ENCODE measurements around the gene UGT2A1. TPM values are rescaled to one million over a fixed set of nuclear protein-coding genes. Genes with fewer than 3 reads are reported as not detected.

The UGT2A1 gene
- total RNA-seq, 1 donor from 2014 or later = not detected

GRCh38 chr4:69600013-69600412, 53.0 kb downstream of the UGT2A1 start:
- DNase-seq (ENCODE audit: low spot score) = no peak
- no peak for ATAC-seq
- intact Hi-C loops (cut with DNase I) = no loop called here

- DNase-seq (ENCODE audit: low spot score) (no peak), ATAC-seq (no peak)
- intact Hi-C loops (cut with DNase I) = no loop called here
These were observed 58.7 kb downstream of the UGT2A1 start for GRCh38 chr4:69594382-69594781.

GRCh38 chr4:69591364-69591763, 61.7 kb downstream of the UGT2A1 start:
- DNase-seq (ENCODE audit: low spot score) (no peak), ATAC-seq (no peak)
- intact Hi-C loops (cut with DNase I) = no loop called here

GRCh38 chr4:69589884-69590283, 63.2 kb downstream of the UGT2A1 start:
- no peak for ATAC-seq

GRCh38 chr4:69584135-69584534, 68.9 kb downstream of the UGT2A1 start:
- intact Hi-C loops (cut with DNase I) = no loop called here
- DNase-seq (ENCODE audit: low spot score) = no peak
- no peak for ATAC-seq

More at GRCh38 chr4:69589884-69590283, 63.2 kb downstream of the UGT2A1 start:
- intact Hi-C loops (cut with DNase I) = no loop called here
- DNase-seq (ENCODE audit: low spot score) = no peak

GRCh38 chr4:69583543-69583942, 69.5 kb downstream of the UGT2A1 start:
- intact Hi-C loops (cut with DNase I) = no loop called here
- ATAC-seq = no peak
- DNase-seq (ENCODE audit: low spot score) = no peak

GRCh38 chr4:69577245-69577644, 75.8 kb downstream of the UGT2A1 start:
- no peak for ATAC-seq
- DNase-seq (ENCODE audit: low spot score) = no peak
- intact Hi-C loops (cut with DNase I) = no loop called here

GRCh38 chr4:69576251-69576877, 76.7 kb downstream of the UGT2A1 start:
- DNase-seq (ENCODE audit: low spot score) (no peak), ATAC-seq (no peak)
- intact Hi-C loops (cut with DNase I) = no loop called here

- ATAC-seq = no peak
- DNase-seq (ENCODE audit: low spot score) = no peak
- intact Hi-C loops (cut with DNase I) = no loop called here
These were observed 84.3 kb downstream of the UGT2A1 start for GRCh38 chr4:69568787-69569186.

GRCh38 chr4:69563424-69563823, 89.6 kb downstream of the UGT2A1 start:
- intact Hi-C loops (cut with DNase I) = no loop called here
- DNase-seq (ENCODE audit: low spot score) (no peak), ATAC-seq (no peak)

- no peak for ATAC-seq
- intact Hi-C loops (cut with DNase I) = no loop called here
- no peak for DNase-seq (ENCODE audit: low spot score)
These were observed 103.4 kb downstream of the UGT2A1 start for GRCh38 chr4:69549651-69550050.

- no peak for ATAC-seq
- intact Hi-C loops (cut with DNase I) = no loop called here
These were observed 106.8 kb downstream of the UGT2A1 start for GRCh38 chr4:69546134-69546765.

More at GRCh38 chr4:69546134-69546765, 106.8 kb downstream of the UGT2A1 start:
- no peak for DNase-seq (ENCODE audit: low spot score)

Other genes with a start within 250 kb of the UGT2A1 start
- not detected for gene UGT2B4, start 157.3 kb downstream of the UGT2A1 start, total RNA-seq
- not detected for gene UGT2A2, start 13.6 kb downstream of the UGT2A1 start, total RNA-seq
- gene SULT1B1, start 107.4 kb upstream of the UGT2A1 start, total RNA-seq = 1.3 TPM
- gene SULT1E1, start 206.9 kb upstream of the UGT2A1 start, total RNA-seq = not detected

Measured in sciatic nerve (tissue), 2 donors.